Embryonic facial prominence (tissue), 1 donor: ENCODE data around the gene SIMC1.
"Not testable (repeated sequence)": the region's sequence is repeated elsewhere in the genome, so short reads cannot be mapped to it uniquely, and the experiment has no call there.

Source experiments
- DNase-seq: peaks from one replicate; pipeline ENCODE4 v3.0.0-alpha.2; 2016; ENCODE audit errors: extremely low spot score

Gene SIMC1

DNA sequence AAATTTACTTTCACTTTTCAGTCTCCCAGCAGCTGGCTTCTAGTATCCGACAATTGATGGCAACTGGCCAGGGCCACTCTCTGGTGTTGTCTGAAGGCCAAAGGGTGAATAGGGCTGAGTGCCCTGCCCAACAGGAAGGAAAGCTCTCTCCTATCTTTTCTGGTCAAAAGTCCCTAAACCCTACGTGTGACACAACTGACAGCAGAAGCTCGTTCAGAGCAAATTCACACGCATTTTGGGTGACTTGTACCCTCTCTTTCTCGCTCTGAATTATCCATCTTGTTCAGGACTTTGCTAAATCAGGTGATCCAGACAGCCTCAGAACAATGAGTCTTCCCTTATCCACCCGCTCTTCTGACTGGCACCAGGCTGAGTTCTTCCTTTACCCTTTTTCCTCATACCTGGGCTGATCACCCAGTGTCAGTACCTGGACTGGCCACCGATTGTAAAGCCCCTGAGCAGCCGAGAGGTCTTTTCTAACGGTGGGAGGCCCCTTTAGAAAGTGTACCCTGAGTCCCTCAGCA, 21.8 kb upstream of the SIMC1 start:
- DNase-seq, result not testable (repeated sequence)

- DNase-seq, result not testable (repeated sequence)
These were observed 21.0 kb upstream of the SIMC1 start for GRCh38 chr5:176217188-176217729.

DNA sequence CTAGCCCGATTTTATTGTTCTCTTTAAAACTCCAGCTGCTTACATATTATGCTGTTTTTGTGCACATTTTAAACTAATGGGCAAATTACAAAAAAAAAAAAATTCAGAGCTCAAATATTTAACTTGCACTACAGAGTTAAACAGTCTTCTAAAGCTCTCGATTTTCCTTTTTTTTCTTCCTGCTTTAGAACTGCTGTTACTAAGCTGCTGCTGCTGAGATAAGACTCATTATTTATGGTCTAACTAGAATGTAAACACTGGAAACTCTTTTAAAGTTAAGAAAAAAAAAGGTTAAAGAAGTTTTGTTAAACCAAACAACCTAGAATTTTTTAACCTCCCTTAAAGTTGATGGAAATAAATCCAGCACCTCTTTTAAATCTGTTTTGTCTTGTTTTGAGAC, 20.5 kb upstream of the SIMC1 start:
- not testable (repeated sequence) for DNase-seq

- DNase-seq, result not testable (repeated sequence)
These were observed 16.2 kb upstream of the SIMC1 start for GRCh38 chr5:176222006-176222405.

DNA sequence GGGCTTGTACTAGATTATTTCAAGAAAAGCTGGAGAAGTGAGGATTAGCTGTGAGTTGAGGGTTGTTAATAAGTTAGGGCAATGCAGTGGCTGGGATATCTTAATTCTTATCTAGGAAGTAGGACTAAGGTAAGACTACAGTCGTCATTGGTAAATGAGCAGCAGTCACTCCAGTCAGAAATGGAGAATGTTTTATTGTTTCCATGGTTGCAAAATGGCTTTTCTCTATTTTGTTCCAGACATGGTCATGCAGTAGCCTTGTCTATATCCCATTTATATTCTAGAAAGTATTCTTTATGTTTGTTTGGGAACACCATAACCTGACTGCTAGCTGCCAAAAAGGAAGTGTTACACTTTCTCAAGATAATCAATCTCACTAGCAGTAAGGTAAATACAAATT, 9.9 kb upstream of the SIMC1 start:
- not testable (repeated sequence) for DNase-seq

- DNase-seq, result not testable (repeated sequence)
These were observed 5.0 kb upstream of the SIMC1 start for GRCh38 chr5:176233253-176233652.

DNA sequence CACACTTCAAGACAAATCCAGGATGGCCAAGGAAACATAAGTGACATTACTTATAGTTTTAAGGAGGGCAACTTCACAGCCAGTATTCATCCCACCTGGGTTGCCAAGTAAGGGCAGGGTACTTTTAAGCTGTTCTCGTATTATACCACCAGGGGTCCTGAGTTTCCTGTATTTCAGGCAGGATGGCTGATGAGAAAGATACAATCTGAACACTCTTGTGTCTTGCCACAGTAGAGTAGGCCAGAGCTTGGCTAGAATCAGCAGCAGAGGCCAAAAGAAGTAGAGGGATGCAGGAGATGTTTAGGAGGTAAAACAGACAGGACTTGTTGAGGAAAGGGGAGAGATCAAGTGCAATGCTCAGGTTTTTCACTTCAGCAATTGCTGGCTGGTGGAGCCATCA, 3.1 kb upstream of the SIMC1 start:
- not testable (repeated sequence) for DNase-seq

- DNase-seq, result not testable (repeated sequence)
These were observed 540 bp downstream of the SIMC1 start for GRCh38 chr5:176238645-176239283.

- DNase-seq, result not testable (repeated sequence)
These were observed 1.1 kb downstream of the SIMC1 start for GRCh38 chr5:176239304-176239703.

- not testable (repeated sequence) for DNase-seq
These were observed 6.1 kb downstream of the SIMC1 start for GRCh38 chr5:176244318-176244717.

DNA sequence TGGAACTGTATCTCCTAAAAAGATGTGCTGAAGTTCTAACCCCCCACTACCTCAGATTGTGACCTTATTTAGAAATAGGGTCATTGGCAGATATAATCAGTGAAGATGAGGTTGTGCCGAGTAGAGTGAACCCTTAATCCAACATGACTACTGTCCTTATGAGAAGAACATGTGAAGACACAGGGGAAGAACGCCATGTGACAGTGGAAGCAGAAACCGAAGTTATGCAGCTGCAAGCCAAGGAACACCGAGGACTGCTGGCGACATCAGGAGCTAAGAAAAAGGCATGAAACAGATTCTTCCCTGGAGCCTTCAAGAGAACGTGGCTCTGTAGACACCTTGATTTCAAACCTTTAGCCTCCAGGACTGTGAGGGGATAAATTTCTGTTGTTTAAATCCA, 6.8 kb downstream of the SIMC1 start:
- DNase-seq, result not testable (repeated sequence)

DNA sequence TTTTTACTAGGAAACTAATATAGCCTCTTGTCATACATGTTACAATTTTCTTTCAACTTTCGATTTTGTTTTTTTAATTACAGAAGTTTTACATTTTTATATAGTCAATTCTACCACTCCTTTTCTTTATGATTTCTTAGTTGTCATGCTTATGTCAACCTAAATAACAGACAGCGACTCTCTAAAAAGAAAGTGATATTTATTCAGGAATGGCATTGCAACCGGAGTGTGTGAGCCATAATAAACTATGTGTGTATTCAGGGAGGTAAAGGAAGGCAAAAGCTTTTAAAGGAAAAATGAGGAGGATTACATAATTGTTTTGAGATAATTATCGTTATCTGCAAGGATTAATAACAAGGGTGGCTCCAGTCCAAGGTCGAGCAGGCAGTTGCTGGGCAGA, 7.3 kb downstream of the SIMC1 start:
- DNase-seq, result not testable (repeated sequence)

DNA sequence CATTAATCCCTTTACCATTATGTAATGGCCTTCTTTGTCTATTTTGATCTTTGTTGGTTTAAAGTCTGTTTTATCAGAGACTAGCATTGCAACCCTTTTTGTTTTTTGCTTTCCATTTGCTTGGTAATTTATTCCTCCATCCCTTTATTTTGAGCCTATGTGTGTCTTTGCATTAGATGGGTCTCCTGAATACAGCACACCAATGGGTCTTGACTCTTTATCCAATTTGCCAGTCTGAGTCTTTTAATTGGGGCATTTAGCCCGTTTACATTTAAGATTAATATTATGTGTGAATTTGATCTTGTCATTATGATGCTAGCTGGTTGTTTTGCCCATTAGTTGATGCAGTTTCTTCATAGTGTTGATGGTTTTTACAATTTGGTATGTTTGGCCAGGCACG, 12.5 kb downstream of the SIMC1 start:
- DNase-seq, result not testable (repeated sequence)

GRCh38 chr5:176252171-176252570, 13.9 kb downstream of the SIMC1 start:
- not testable (repeated sequence) for DNase-seq

GRCh38 chr5:176253370-176254065, 15.3 kb downstream of the SIMC1 start:
- DNase-seq, result not testable (repeated sequence)

DNA sequence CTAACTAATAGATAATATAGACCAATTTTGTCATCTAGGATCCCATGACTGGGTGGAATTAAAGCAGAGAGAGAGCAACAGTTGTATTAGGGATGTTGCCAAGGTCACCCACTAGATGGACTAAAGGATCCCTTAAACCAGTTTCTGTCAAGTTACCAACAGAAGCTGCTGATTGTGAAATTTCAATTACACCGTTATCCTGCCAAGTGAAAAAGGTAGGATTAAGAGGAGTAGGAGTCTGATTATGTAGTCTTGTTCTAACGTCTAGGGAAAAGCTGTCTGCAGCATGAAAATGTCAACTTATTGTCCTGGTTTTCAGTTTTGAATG, 15.8 kb downstream of the SIMC1 start:
- not testable (repeated sequence) for DNase-seq

DNA sequence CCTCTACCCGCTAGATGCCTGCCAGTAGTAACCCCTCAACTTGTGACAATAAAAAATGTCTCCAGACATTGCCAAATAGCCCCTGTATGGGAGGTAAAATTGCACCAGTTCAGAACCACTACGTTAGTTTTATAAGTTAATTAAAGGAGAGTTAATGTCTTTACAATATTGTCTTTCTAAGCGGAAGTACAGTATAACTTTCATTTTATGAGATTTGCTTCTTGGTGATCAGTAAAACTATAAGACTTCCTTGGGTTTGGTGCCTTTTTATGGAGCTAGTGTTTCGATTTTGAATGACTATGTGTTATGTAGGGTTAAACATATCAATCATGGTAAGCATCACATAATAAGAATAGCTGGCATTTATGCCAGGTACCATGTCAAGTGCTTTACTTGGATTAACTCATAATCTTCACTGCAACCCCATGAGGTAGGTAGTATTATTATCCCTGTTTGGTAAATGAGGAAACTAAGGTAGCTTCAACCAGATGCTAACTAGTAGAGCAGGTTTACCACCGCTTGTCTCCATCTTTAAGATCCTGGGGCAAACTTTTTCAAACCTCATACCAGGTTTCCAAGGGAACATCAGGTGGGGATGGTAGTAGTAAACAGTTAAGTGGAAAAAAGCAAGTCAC, 19.8 kb downstream of the SIMC1 start:
- DNase-seq, result not testable (repeated sequence)

DNA sequence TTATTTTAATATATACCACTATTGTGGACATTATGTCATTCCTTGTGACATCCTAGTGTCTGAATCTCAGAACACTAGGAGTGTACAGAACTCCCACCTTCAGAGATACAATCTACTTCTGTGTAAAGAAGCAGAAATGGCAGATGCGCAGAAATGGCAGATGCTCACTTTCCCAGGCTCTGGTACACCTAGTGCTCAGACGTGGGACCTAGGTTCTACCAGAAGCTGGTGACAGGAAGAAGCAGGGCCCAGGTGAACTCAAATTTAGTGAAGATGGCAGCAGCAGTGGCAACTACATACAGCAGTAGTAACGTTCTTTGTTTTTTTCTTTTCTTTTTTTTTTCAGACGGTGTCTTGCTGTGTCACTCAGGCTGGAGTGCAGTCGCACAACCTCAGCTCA, 22.5 kb downstream of the SIMC1 start:
- DNase-seq, result not testable (repeated sequence)

DNA sequence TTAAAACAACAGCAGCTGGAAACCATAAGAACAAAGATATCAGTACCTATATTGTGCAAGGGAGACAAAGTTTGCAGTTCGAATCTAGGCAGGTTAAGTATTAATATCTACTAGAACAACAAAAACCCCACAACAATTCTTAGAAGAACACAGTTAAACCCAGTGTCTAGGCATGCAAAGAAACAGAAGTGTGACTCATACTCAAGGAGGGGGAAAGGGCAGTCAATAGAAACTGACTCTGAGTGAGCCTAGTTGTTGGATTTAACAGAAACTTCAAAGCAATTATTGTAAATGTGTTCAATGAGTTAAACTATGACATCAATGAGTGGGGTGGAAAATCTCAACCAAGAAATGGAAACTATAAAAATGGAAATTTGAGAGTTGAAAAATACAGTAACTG, 28.2 kb downstream of the SIMC1 start:
- not testable (repeated sequence) for DNase-seq

DNA sequence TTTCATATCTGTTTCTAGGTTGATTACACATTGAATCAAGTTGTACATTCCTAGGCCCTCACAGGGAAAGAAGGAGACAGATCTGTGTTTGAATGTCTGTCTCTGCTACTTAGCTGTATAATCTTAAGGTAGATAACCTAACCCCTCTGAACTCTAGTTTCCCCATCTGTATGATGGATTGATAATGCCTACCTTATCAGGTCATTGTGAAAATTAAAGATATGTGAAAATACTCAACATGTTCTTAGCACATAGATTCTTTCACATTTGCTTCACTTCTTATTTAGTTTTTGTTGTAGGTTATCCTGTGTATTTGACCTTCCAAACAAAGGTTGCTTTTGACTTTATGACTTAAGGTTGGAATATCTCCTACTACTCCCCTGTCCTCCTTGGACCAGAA, 50.8 kb downstream of the SIMC1 start:
- not testable (repeated sequence) for DNase-seq

GRCh38 chr5:176290057-176290840, 52.0 kb downstream of the SIMC1 start:
- DNase-seq, result not testable (repeated sequence)

DNA sequence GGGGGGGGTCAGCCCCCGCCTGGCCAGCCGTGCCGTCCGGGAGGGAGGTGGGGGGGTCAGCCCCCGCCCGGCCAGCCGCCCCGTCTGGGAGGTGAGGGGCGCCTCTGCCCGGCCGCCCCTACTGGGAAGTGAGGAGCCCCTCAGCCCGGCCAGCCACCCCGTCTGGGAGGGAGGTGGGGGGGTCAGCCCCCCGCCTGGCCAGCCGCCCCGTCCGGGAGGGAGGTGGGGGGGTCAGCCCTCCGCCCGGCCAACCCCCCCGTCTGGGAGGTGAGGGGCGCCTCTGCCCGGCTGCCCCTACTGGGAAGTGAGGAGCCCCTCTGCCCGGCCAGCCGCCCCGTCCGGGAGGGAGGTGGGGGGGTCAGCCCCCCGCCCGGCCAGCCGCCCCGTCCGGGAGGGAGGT, 67.1 kb downstream of the SIMC1 start:
- not testable (repeated sequence) for DNase-seq
